Measurements from ENCODE around the gene TCF7L1.

- TF ChIP-seq CREB5 (CRISPR knock-in tag; IDR thresholded peaks at IDR 0.05; ENCODE audit: low read depth) (no peak), GLIS3 (CRISPR knock-in tag; IDR thresholded peaks at IDR 0.05) (no peak)
These were observed 45.8 kb downstream of the TCF7L1 start for GRCh38 chr2:85178980-85179411.

Measured in SK-N-SH treated with all-trans-retinoic acid at 6 μM for 48 hours (cell line).